Lung microvascular endothelial cell (primary cell): ENCODE measurements around the gene DNA2. TPM values are rescaled to one million over a fixed set of nuclear protein-coding genes. Genes with fewer than 3 reads are reported as not detected.

Experiments
- total RNA-seq: library from RNA; depleted of rRNA; stranded (reverse); fragments of >200 nt; gene quantifications from 2 replicates; pipeline ENCODE4 v1.2.1, GENCODE V29; 2014

The DNA2 gene
- total RNA-seq, 1 donor from 2014 or later, result 5.4 TPM

Other genes with a start within 250 kb of the DNA2 start
- gene ATOH7, start 239.9 kb downstream of the DNA2 start, total RNA-seq, result not detected in 2 replicates
- gene HNRNPH3, start 139.9 kb downstream of the DNA2 start, total RNA-seq, result 16.9 and 17.2 TPM in 2 replicates
- gene PBLD, start 139.0 kb downstream of the DNA2 start, total RNA-seq, result 3.2 and 3.5 TPM in 2 replicates
- gene RUFY2, start 64.7 kb downstream of the DNA2 start, total RNA-seq, result 14.4 and 17.3 TPM in 2 replicates
- gene SLC25A16, start 55.5 kb upstream of the DNA2 start, total RNA-seq, result 5.2 and 9.1 TPM in 2 replicates
- gene TET1, start 88.4 kb upstream of the DNA2 start, total RNA-seq, result 0.22 and 0.60 TPM in 2 replicates
- 17.5 and 19.4 TPM in 2 replicates for gene CCAR1, start 249.3 kb upstream of the DNA2 start, total RNA-seq